GM04503 (cell line): ENCODE data around the gene RAVER2.
"Not testable (repeated sequence)": the region's sequence is repeated elsewhere in the genome, so short reads cannot be mapped to it uniquely, and the experiment has no call there.

Experiments used
- DNase-seq: peaks from one replicate; pipeline ENCODE4 v3.0.0-alpha.2; 2012; ENCODE audit warnings: low read depth

RAVER2 gene

GRCh38 chr1:64811131-64811530 lies 66.3 kb downstream of the RAVER2 start:
- no peak for DNase-seq

GRCh38 chr1:64814427-64814826 lies 69.6 kb downstream of the RAVER2 start:
- no peak for DNase-seq

DNA sequence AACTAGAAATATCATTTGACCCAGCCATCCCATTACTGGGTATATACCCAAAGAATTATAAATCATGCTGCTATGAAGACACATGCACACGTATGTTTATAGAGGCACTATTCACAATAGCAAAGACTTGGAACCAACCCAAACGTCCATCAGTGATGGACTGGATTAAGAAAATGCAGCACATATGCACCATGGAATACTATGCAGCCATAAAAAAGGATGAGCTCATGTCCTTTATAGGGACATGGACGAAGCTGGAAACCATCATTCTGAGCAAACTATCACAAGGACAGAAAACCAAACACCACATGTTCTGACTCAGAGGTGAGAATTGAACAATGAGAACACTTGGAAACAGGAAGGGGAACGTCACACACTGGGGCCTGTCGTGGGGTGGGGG lies 72.5 kb downstream of the RAVER2 start:
- not testable (repeated sequence) for DNase-seq

GRCh38 chr1:64820572-64820971 lies 75.7 kb downstream of the RAVER2 start:
- DNase-seq, result not testable (repeated sequence)

- DNase-seq, result peak; percentile 14
Observed at GRCh38 chr1:64822621-64823020, 77.7 kb downstream of the RAVER2 start.

GRCh38 chr1:64823691-64824476 lies 79.0 kb downstream of the RAVER2 start:
- peak; percentile 27 for DNase-seq

DNA sequence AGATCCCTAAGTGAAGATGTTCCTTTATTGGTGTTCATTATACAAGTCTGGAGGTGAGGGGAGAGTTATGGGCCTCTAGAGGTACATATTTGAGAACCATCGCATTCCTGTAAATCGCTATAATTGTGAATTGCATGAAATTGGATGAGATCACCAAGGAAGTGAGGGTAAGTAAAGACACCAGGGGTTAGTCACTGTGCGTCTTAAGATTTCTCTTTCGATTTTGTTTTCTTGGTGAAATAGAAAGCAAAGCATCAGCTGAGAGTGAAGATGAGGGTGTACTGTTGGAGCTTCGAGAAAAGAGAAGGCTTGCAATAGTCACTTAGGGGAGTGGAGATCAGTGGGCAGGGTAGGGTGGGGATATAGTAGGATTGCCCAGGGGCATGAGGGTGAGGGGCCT lies 82.1 kb downstream of the RAVER2 start:
- DNase-seq, result no peak

DNA sequence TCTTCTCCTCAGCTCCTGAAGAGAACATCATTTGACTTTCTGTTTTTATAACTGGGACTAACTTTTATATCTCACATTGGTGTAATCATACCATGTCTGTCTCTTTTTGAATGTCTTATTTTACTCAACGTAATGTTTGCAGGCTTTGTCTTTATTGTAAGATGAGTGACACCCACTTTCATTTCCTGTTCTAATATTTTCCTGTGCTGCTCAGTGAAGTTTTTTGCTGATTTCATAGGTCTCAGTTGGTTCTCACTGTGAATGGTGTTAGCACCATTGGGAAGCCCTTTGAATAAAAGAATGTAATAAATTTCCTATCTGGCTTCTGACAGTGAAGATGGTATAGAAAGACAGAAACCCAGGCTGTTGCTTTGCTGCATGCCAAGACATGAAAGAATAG lies 84.0 kb downstream of the RAVER2 start:
- no peak for DNase-seq

DNA sequence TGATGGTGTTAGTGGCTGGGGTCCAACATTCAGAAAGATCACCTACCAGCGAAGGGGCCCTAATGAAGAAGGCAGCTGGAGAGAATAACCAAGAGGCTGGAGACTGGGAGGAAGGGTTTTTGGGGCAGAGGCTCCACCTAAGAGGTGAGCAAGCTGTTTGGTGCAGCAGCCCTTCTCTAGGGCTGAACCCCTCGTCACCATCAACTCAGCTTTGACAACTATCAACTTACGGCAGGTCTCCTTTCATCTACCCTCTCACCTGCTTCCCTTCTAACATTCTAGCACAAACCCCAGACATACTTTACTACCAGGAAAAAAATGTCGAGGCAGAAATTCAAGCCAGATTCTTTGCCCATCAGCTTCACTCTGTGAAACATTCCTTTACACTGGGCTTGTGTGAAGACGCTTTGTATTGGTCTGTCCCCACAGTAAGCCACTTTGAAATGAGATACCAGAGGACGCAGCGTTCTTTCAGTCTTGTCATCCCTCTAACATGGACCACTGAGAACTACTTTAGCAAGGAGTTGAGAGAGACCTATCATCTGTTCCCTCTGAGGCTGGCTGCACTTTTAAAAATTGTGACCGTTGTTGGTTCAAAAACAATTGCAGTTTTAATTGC lies 84.6 kb downstream of the RAVER2 start:
- no peak for DNase-seq

DNA sequence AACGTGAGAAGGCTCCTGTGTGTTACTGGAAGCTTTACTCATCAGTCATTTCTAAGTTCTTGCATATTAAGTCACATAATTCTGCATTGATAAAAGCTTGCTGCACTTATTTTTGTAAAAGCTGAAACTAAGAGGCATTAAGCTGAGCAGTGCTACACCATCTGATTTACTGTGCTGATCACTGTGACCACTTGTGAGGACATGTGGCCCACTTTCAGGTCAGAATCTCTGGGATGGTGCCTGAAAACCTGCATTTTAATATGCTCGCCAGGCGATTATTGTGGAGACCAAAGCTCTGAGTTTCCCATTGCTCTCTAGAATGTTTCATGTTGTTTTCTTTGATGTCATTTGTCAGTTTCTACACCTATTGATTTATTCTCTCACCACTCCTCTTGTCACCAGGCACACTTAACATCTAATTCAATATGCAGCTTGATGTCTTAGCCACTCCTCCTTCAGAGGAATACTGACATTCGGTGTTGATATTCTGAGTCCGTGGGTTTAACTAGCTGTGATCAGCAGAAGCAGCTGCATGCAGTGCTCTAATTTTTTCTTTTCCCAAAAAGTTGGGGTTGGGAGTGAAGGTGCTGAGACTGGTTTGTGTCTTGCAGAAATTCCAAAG lies 85.3 kb downstream of the RAVER2 start:
- DNase-seq, result no peak

DNA sequence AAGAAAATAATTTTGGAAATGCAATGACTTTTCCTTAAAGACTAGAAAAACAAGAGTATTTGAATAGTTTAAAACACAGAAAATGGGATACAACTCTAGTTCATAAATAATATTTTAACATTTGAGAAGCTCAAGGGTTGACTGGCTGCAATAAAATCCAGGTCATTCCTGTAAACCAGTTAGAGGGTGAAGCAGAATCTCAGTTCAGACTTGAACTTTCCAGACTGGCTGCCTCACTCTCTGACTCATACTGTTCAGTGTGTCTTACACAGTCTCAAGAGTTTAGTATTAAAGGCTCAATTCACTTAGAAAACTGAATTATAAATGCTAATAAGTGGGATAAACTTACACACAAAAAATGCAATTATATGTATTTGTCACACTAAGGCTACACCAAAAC lies 89.9 kb downstream of the RAVER2 start:
- DNase-seq, result peak; percentile 13

- DNase-seq, result no peak
Observed at GRCh38 chr1:64836802-64837201, 91.9 kb downstream of the RAVER2 start.

- DNase-seq, result no peak
Observed at GRCh38 chr1:64838486-64838885, 93.6 kb downstream of the RAVER2 start.

DNA sequence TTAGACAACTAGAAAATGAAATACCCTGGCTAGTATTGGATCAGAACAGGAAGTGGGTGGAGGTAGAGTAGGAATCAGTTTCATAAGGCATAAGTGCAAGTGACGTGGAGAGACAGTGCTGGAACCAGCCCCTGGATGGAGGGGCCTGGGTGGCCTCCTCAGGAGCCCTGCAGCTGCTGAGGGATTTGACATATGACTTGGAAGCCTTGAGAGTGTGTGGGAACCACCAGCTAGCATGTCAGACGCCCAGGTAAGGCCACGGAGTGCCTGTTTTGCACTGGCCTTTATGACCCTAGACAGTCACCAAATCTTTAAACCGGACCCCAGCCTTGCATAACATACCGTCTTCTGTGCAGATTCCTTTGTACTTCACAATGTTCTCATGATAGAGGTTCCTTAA lies 94.4 kb downstream of the RAVER2 start:
- DNase-seq, result no peak

DNA sequence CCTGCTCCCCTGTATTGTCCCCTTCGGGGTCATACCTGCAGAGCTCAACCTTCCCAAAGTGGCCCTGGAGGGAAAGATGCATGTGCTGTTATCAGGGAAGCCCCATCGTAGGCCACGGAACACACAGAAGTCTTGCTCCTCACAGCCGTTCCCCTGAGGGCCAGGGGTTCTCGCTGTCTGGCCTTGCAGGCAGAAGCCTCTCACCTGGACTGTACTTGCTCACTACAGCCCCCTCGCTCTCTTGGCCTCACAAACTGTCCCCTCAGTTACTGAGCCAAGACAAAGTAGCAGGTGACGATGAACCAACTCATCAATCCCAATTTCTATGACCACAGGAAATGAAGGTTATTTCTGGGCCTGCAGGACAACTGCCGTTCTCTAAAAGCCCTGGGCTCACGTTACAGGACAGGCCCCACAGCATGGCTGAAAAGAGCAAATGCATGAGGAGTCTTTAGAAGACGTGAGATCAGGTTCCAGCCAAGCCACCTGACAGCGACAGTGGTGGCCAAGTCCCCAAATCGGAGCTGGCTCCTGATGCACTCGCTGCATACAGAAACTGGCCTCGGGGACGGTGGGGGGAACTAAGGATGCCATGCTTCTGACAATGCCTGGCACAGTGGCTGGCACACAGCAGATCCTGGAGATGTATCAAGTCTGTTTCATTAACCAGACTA lies 95.0 kb downstream of the RAVER2 start:
- no peak for DNase-seq

GRCh38 chr1:64841330-64842065 lies 96.6 kb downstream of the RAVER2 start:
- DNase-seq, result no peak

- no peak for DNase-seq
Observed at GRCh38 chr1:64842224-64842623, 97.3 kb downstream of the RAVER2 start.

- DNase-seq, result no peak
Observed at GRCh38 chr1:64843675-64844074, 98.8 kb downstream of the RAVER2 start.

- DNase-seq, result no peak
Observed at GRCh38 chr1:64844175-64844574, 99.3 kb downstream of the RAVER2 start.

- no peak for DNase-seq
Observed at GRCh38 chr1:64844609-64845008, 99.7 kb downstream of the RAVER2 start.

GRCh38 chr1:64845831-64846425 lies 101.1 kb downstream of the RAVER2 start:
- DNase-seq, result no peak
